ENCODE results near the gene WDR70.

The WDR70 gene

GRCh38 chr5:37694867-37695266 lies 315.7 kb downstream of the WDR70 start:
- no peak for DNase-seq

- DNase-seq: no peak
Measured at GRCh38 chr5:37695647-37696046, 316.5 kb downstream of the WDR70 start.

GRCh38 chr5:37696190-37697021 lies 317.3 kb downstream of the WDR70 start:
- no peak for DNase-seq

- no peak for DNase-seq
Measured at GRCh38 chr5:37701868-37702267, 322.8 kb downstream of the WDR70 start.

GRCh38 chr5:37703841-37704241 lies 324.7 kb downstream of the WDR70 start:
- DNase-seq: no peak

- DNase-seq: no peak
Measured at GRCh38 chr5:37704406-37704805, 325.3 kb downstream of the WDR70 start.

- no peak for DNase-seq
Measured at GRCh38 chr5:37709020-37709419, 329.9 kb downstream of the WDR70 start.

- no peak for DNase-seq
Measured at GRCh38 chr5:37710965-37711364, 331.8 kb downstream of the WDR70 start.

GRCh38 chr5:37712750-37713149 lies 333.6 kb downstream of the WDR70 start:
- no peak for DNase-seq

GRCh38 chr5:37714756-37715155 lies 335.6 kb downstream of the WDR70 start:
- no peak for DNase-seq

- DNase-seq: no peak
Measured at GRCh38 chr5:37715361-37715760, 336.2 kb downstream of the WDR70 start.

- DNase-seq: no peak
Measured at GRCh38 chr5:37715992-37716391, 336.9 kb downstream of the WDR70 start.

- DNase-seq: no peak
Measured at GRCh38 chr5:37716405-37716804, 337.3 kb downstream of the WDR70 start.

GRCh38 chr5:37717276-37717612 lies 338.1 kb downstream of the WDR70 start:
- DNase-seq: no peak

- no peak for DNase-seq
Measured at GRCh38 chr5:37717613-37718431, 338.7 kb downstream of the WDR70 start.

GRCh38 chr5:37720550-37720952 lies 341.4 kb downstream of the WDR70 start:
- no peak for DNase-seq

GRCh38 chr5:37721447-37721871 lies 342.3 kb downstream of the WDR70 start:
- no peak for DNase-seq

- DNase-seq: no peak
Measured at GRCh38 chr5:37722236-37723161, 343.4 kb downstream of the WDR70 start.

GRCh38 chr5:37723162-37723961 lies 344.2 kb downstream of the WDR70 start:
- DNase-seq: no peak

GRCh38 chr5:37724395-37725125 lies 345.4 kb downstream of the WDR70 start:
- no peak for DNase-seq

GRCh38 chr5:37725185-37725584 lies 346.1 kb downstream of the WDR70 start:
- DNase-seq: no peak

Data from activated CD8-positive, alpha-beta memory T cell treated with anti-CD3 and anti-CD28 coated beads, Interleukin-2, amount 50 U/mL, for 4 hours (primary cell).